A549 (cell line): ENCODE data around the gene PCSK6. TPM values are rescaled to one million over a fixed set of nuclear protein-coding genes. Genes with fewer than 3 reads are reported as not detected.

Experiments used
- ATAC-seq, 2 experiments: fragments of 200-7000 bp in 1 of 2; fragments of >200 bp in 1 of 2; cut with Nextera tagmentation in 1 of 2; cut with Tn5 transposase in 1 of 2; 3 replicates each; pipeline versions ENCODE4 v1.8.0 to v1.9.1; 2018 to 2020; ENCODE audit warnings: mild to moderate bottlenecking in 1 of 2, moderate library complexity in 1 of 2
- CTCF ChIA-PET: fragments of 300-600 bp; sonication (Branson Sonifier 250); formaldehyde crosslinking; extraction: SDS; loops from one replicate; lab custom pipeline; 2021; ENCODE audit warnings: antibody characterized with exemption, inconsistent platforms; lab: Yijun Ruan, JAX
- POLR2A ChIA-PET: fragments of 350-600 bp; formaldehyde crosslinking; extraction: SDS; loops from one replicate; lab custom pipeline; 2021; ENCODE audit warnings: antibody characterized with exemption, inconsistent platforms; lab: Yijun Ruan, JAX
- DNase-seq, 2 experiments: peaks; one replicate each; pipeline versions ENCODE4 v3.0.0 to v3.0.0-alpha.2; 2011 to 2016; ENCODE audit warnings: low read depth in 1 of 2, low spot score in 1 of 2
- FAIRE-seq: peaks from 2 replicates; lab custom pipeline; 2011; peaks lifted over from hg19 to GRCh38; lab: Jason Lieb, UNC
- H3K27ac ChIP-seq, 2 experiments: fragments of >200 bp; sonication (Bioruptor Twin); formaldehyde crosslinking; 3 replicates each; pipeline ENCODE4 v1.5.1; 2016 to 2017
- H3K4me1 ChIP-seq: fragments of >200 bp; sonication (Bioruptor Twin); formaldehyde crosslinking; 3 replicates; pipeline ENCODE4 v1.6.1; 2016
- H3K4me2 ChIP-seq: fragments of >200 bp; sonication (Bioruptor Twin); formaldehyde crosslinking; 3 replicates; pipeline ENCODE4 v1.6.1; 2016
- H3K4me3 ChIP-seq: fragments of >200 bp; sonication (Bioruptor Twin); formaldehyde crosslinking; 3 replicates; pipeline ENCODE4 v1.5.1; 2016
- H3K9me3 ChIP-seq: fragments of >200 bp; sonication (Bioruptor Twin); formaldehyde crosslinking; 3 replicates; pipeline ENCODE4 v1.6.1; 2016
- CBX2 ChIP-seq: fragments of 200-600 bp; sonication (generic); IDR thresholded peaks from 2 replicates; pipeline ENCODE4 v1.6.1; 2016; ENCODE audit warnings: low read depth, mild to moderate bottlenecking, borderline replicate concordance
- CHD2 ChIP-seq: fragments of 150-350 bp; IDR thresholded peaks from 2 replicates; pipeline ENCODE4 v1.6.1; 2014; ENCODE audit warnings: low read length; ENCODE audit not compliant: partially characterized antibody
- E2F6 ChIP-seq: IDR thresholded peaks from 2 replicates; pipeline ENCODE4 v1.6.1; 2012; ENCODE audit warnings: low read depth, borderline replicate concordance
- EHF ChIP-seq: fragments of 250-450 bp; sonication (Bioruptor Pico); IDR thresholded peaks from 2 replicates; pipeline ENCODE4 v1.5.0; 2020; ENCODE audit warnings: mild to moderate bottlenecking
- EHMT2 ChIP-seq: fragments of 200-600 bp; sonication (generic); IDR thresholded peaks from 2 replicates; pipeline ENCODE4 v1.6.1; 2016; ENCODE audit warnings: antibody characterized with exemption, low read depth, mild to moderate bottlenecking, moderate library complexity
- ESRRA ChIP-seq: fragments of 150-350 bp; IDR thresholded peaks from 2 replicates; pipeline ENCODE4 v1.6.1; 2014; ENCODE audit warnings: mild to moderate bottlenecking, low read length, borderline replicate concordance
- FOXS1 ChIP-seq: fragments of 250-450 bp; sonication (Bioruptor Pico); IDR thresholded peaks from 2 replicates; pipeline ENCODE4 v1.5.0; 2020; ENCODE audit warnings: mild to moderate bottlenecking, moderate library complexity
- GATA3 ChIP-seq: IDR thresholded peaks from 2 replicates; pipeline ENCODE4 v1.6.1; 2012; ENCODE audit warnings: borderline replicate concordance
- HDAC2 ChIP-seq: fragments of 200-600 bp; sonication (generic); IDR thresholded peaks from 2 replicates; pipeline ENCODE4 v1.6.1; 2016
- HES2 ChIP-seq: fragments of >200 bp; sonication (Bioruptor Twin); formaldehyde crosslinking; IDR thresholded peaks from 2 replicates; pipeline ENCODE4 v1.6.1; 2016
- HEYL ChIP-seq: fragments of 250-450 bp; sonication (Bioruptor Pico); IDR thresholded peaks from 2 replicates; pipeline ENCODE4 v1.8.0; 2021; ENCODE audit warnings: mild to moderate bottlenecking, moderate library complexity
- HOXA7 ChIP-seq: fragments of 250-450 bp; sonication (Bioruptor Pico); IDR thresholded peaks from 2 replicates; pipeline ENCODE4 v1.5.0; 2020; ENCODE audit warnings: mild to moderate bottlenecking, moderate library complexity
- HOXB13 ChIP-seq: fragments of 250-450 bp; sonication (Bioruptor Pico); IDR thresholded peaks from 2 replicates; pipeline ENCODE4 v1.5.0; 2020; ENCODE audit warnings: low read depth, mild to moderate bottlenecking, moderate library complexity
- JUN ChIP-seq, 2 experiments: fragments of >200 bp; sonication (Bioruptor Twin); formaldehyde crosslinking; IDR thresholded peaks; 2 replicates in 1 of 2; 3 replicates in 1 of 2; pipeline ENCODE4 v1.6.1; 2016 to 2017
- JUNB ChIP-seq: fragments of >200 bp; sonication (Bioruptor Twin); formaldehyde crosslinking; IDR thresholded peaks from 2 replicates; pipeline ENCODE4 v1.6.1; 2016
- KDM1A ChIP-seq: fragments of 200-600 bp; sonication (generic); IDR thresholded peaks from 2 replicates; pipeline ENCODE4 v1.6.1; 2016; ENCODE audit warnings: low read depth, mild to moderate bottlenecking
- KDM5A ChIP-seq: fragments of 200-600 bp; sonication (generic); IDR thresholded peaks from 2 replicates; pipeline ENCODE4 v1.6.1; 2016; ENCODE audit warnings: antibody characterized with exemption, mild to moderate bottlenecking
- MAFK ChIP-seq: fragments of 450-650 bp; IDR thresholded peaks from 2 replicates; pipeline ENCODE4 v1.6.1; 2014; ENCODE audit not compliant: partially characterized antibody
- NFE2L2 ChIP-seq: fragments of 150-350 bp; conservative IDR thresholded peaks from 2 replicates; pipeline ENCODE4 v1.6.1; 2014; ENCODE audit warnings: low read length
- NR3C1 ChIP-seq: fragments of >200 bp; sonication (Bioruptor Twin); formaldehyde crosslinking; IDR thresholded peaks from 3 replicates; pipeline ENCODE4 v1.6.1; 2017
- PBX3 ChIP-seq: IDR thresholded peaks from 2 replicates; pipeline ENCODE4 v1.6.1; 2012
- POLR2A ChIP-seq: IDR thresholded peaks from 2 replicates; pipeline ENCODE4 v1.6.1; 2012; ENCODE audit warnings: mild to moderate bottlenecking, low read length
- POLR2AphosphoS2 ChIP-seq: conservative IDR thresholded peaks from 2 replicates; pipeline ENCODE4 v1.6.1; 2012; ENCODE audit warnings: low read length, improper control_type of control experiment, inconsistent platforms
- RCOR1 ChIP-seq: fragments of 150-350 bp; IDR thresholded peaks from 2 replicates; pipeline ENCODE4 v1.6.1; 2014; ENCODE audit warnings: antibody characterized with exemption, low read length, low read depth
- RFX5 ChIP-seq: fragments of 450-650 bp; IDR thresholded peaks from 2 replicates; pipeline ENCODE4 v1.7.1; 2014; ENCODE audit warnings: antibody characterized with exemption, mild to moderate bottlenecking, moderate library complexity
- RNF2 ChIP-seq: fragments of 200-600 bp; sonication (generic); IDR thresholded peaks from 2 replicates; pipeline ENCODE4 v1.6.1; 2016; ENCODE audit warnings: low read depth, mild to moderate bottlenecking, antibody characterized with exemption, moderate library complexity, borderline replicate concordance
- SREBF2 ChIP-seq: fragments of 450-650 bp; IDR thresholded peaks from 2 replicates; pipeline ENCODE4 v1.6.1; 2014; ENCODE audit warnings: mild to moderate bottlenecking, moderate library complexity
- USF2 ChIP-seq: fragments of 450-650 bp; IDR thresholded peaks from 2 replicates; pipeline ENCODE4 v1.6.1; 2014; ENCODE audit warnings: antibody characterized with exemption
- ZC3H11A ChIP-seq: fragments of 450-650 bp; IDR thresholded peaks from 2 replicates; pipeline ENCODE4 v1.6.1; 2014; ENCODE audit warnings: antibody characterized with exemption, mild to moderate bottlenecking
- ZFP36 ChIP-seq: fragments of 450-650 bp; IDR thresholded peaks from 2 replicates; pipeline ENCODE4 v1.6.1; 2014; ENCODE audit warnings: borderline replicate concordance; ENCODE audit not compliant: partially characterized antibody
- ZNF302 ChIP-seq: fragments of 250-450 bp; sonication (Bioruptor Pico); IDR thresholded peaks from 2 replicates; pipeline ENCODE4 v1.9.0; 2021; ENCODE audit warnings: inconsistent platforms, mild to moderate bottlenecking, moderate library complexity
- ZSCAN20 ChIP-seq: fragments of 250-450 bp; sonication (Bioruptor Pico); IDR thresholded peaks from 2 replicates; pipeline ENCODE4 v1.8.0; 2022; ENCODE audit warnings: mild to moderate bottlenecking, moderate library complexity
- WGBS: methylation state at CpG from one replicate; pipeline ENCODE4 v1.1.6; 2017; ENCODE audit errors: missing lambda C conversion rate; 5-methylcytosine and 5-hydroxymethylcytosine counted together
- polyA plus RNA-seq, 4 experiments: library from polyadenylated mRNA; depleted of rRNA in 3 of 4; stranded (reverse); fragments of >200 nt; fragmentation: RNase III in 1 of 4; extraction: RNeasy Plus Mini Kit Qiagen cat#74134 plus additional on column Dnase treatment in 1 of 4; gene quantifications; 2 replicates in 3 of 4; 3 replicates in 1 of 4; pipeline ENCODE4 v1.2.3, GENCODE V29; 2011 to 2017

PCSK6 gene
- polyA plus RNA-seq, 2 of the 4 experiments (the other 2 are of a cell fraction): 10.0 to 15.2 TPM

- TF ChIP-seq HDAC2 (no peak), RNF2 (no peak), KDM5A (no peak), RFX5 (no peak), KDM1A (no peak), PBX3 (no peak), HES2 (no peak), EHF (CRISPR knock-in tag) (no peak), RCOR1 (no peak), ZNF302 (CRISPR knock-in tag) (no peak), SREBF2 (no peak), ZSCAN20 (no peak), FOXS1 (CRISPR knock-in tag) (no peak), HEYL (CRISPR knock-in tag) (no peak), POLR2A (no peak), GATA3 (no peak), CBX2 (no peak), POLR2AphosphoS2 (no peak), HOXB13 (no peak), USF2 (no peak)
- no peak for FAIRE-seq
- ChIA-PET POLR2A (no interaction called here), CTCF (interaction anchor here (2.1 kb wide), 1 partner anchor 118 kb away, joined by 6 read pairs; no protein-coding TSS in a partner anchor)
- ATAC-seq: no peak
- Histone ChIP-seq H3K4me2 (no peak overlapping the region), H3K4me1 (peaks cover 17% of the 10 kb centered on the region), H3K9me3 (peaks cover 13% of the 10 kb centered on the region), H3K4me3 (no peak overlapping the region), H3K27ac (no peak overlapping the region)
- 80% methylated on average over 8 of the region's 8 CpGs for WGBS
- no peak for DNase-seq
Measured at GRCh38 chr15:101523560-101523940, 34.0 kb upstream of the PCSK6 start.

- Histone ChIP-seq H3K4me3 (no peak overlapping the region), H3K4me2 (no peak overlapping the region), H3K9me3 (peaks cover 19% of the 10 kb centered on the region), H3K27ac (no peak overlapping the region)
- WGBS: 75% methylated on average over 18 of the region's 18 CpGs
- POLR2A ChIA-PET: no interaction called here
- no peak for DNase-seq
- ATAC-seq: no peak
- no peak for FAIRE-seq
- TF ChIP-seq SREBF2 (no peak), RCOR1 (no peak), ZSCAN20 (no peak), JUNB (no peak)
- TF ChIP-seq, all 56 proteins: peak for 0
- CTCF ChIA-PET: interaction anchor here (2.1 kb wide), 1 partner anchor 119 kb away, joined by 6 read pairs; no protein-coding TSS in a partner anchor
- peaks cover 12% of the 10 kb centered on the region for H3K4me1 ChIP-seq
Measured at GRCh38 chr15:101522621-101523559, 33.4 kb upstream of the PCSK6 start.

GRCh38 chr15:101522091-101522490, 32.6 kb upstream of the PCSK6 start:
- DNase-seq: no peak
- peaks cover 4% of the 10 kb centered on the region for H3K4me1 ChIP-seq
- FAIRE-seq: no peak
- ChIA-PET POLR2A (no interaction called here), CTCF (interaction anchor here (1.0 to 2.1 kb wide), 3 partner anchors 11 to 120 kb away, joined by 3 to 6 read pairs (median 3); no protein-coding TSS in a partner anchor)
- no peak overlapping the region for H3K4me3 ChIP-seq
- WGBS: 75% methylated on average over 11 of the region's 11 CpGs
- ATAC-seq: no peak
- H3K27ac ChIP-seq: no peak overlapping the region
- H3K9me3 ChIP-seq: peaks cover 27% of the 10 kb centered on the region
- H3K4me2 ChIP-seq: no peak overlapping the region
- TF ChIP-seq JUN (IDR thresholded peaks at IDR 0.05) (no peak), E2F6 (no peak), ZC3H11A (no peak), HOXA7 (CRISPR knock-in tag) (no peak), RCOR1 (no peak), EHMT2 (no peak), USF2 (no peak), KDM5A (no peak), NFE2L2 (no peak), ZFP36 (no peak), MAFK (no peak), CHD2 (no peak), NR3C1 (no peak), ESRRA (no peak)
